Activated gamma-delta T cell (primary cell): ENCODE results near the gene TCN1.
"Not testable (repeated sequence)": the region's sequence is repeated elsewhere in the genome, so short reads cannot be mapped to it uniquely, and the experiment has no call there.

ENCODE experiments used
- DNase-seq: peaks from one replicate; lab custom pipeline; 2025; lab: John Stamatoyannopoulos, UW

Gene TCN1

DNA sequence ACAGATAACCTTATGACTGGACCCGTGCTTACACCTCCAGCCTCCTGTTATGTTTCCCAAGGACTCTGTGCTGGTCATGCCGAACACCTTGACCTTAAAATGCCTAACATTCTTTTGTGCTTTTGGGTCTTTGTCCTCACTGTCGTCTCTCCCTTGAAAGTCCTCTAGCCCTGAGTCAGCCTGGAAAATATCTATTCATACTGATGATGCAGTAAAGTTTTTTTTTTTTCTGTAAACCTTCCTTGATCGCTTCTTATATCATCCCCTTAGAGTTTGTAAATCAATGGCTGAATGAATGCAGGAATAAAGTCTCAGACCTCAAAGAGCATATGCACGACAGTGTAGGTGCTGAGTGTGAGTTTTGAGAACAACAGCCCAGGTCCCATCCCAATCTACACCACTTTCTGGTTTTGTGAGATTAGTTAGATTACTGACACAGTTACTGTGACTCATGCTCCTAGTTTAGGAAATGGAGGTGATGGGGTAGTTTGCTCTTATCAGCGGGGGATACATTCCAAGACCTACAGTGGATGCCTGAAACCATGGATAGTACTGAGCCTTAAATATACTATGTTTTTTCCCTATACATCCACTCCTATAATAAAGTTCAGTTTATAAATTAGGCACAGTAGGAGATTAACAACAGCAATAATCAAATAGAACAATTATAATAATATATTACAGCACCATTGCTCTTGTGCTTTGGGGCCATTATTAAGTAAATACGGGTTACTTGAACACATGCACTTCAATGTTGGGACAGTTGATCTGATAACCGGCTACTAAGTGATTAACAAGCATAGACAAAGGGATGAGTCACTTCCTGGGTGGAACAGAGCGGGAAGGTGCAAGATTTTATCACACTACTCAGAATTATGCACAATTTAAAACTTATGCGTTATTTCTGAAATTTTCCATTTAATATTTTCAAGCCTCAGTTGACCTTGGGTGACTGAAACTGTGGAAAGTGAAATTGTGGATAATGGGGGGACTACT is 8.6 kb downstream of the TCN1 start:
- no peak for DNase-seq

DNA sequence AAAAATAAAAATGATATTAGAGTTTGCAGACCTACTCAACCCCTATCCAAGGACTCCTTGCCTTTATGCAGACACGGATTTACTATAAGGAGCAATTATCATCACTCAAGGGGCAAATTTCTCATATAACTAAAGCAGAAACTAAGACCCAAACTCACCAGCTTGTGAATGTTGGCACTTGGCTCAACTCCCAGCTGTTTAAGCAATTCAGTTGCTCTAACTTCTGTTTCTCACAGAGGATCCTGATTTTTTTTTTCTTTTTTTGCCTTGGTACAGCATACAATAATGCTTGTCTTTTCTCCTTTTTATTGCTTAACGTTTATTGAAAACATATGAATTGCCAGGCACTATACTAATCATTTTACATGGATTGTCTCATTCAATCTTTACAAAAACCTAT is 11.4 kb downstream of the TCN1 start:
- no peak for DNase-seq

DNA sequence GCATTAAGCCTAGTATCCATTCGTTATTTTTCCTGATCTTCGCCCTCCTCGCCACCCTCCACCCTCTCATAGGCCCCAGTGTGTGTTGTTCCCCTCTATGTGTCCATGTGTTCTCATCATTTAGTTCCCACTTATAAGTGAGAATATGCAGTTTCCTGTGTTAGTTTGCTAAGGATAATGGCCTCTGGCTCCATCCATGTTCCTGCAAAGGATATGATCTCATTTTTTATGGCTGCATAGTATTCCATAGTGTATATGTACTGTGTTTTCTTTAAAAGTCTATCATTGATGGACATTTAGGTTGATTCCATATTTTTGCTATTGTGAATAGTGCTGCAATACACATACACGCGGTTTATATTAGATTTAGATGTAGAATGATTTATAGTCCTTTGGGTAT is 14.9 kb downstream of the TCN1 start:
- not testable (repeated sequence) for DNase-seq

GRCh38 chr11:59849551-59849950 is 16.7 kb downstream of the TCN1 start:
- not testable (repeated sequence) for DNase-seq

GRCh38 chr11:59849129-59849528 is 17.2 kb downstream of the TCN1 start:
- no peak for DNase-seq

- DNase-seq, result not testable (repeated sequence)
Measured at GRCh38 chr11:59848439-59848838, 17.8 kb downstream of the TCN1 start.

GRCh38 chr11:59847626-59848025 is 18.7 kb downstream of the TCN1 start:
- DNase-seq, result no peak

- DNase-seq, result no peak
Measured at GRCh38 chr11:59846556-59846955, 19.7 kb downstream of the TCN1 start.

DNA sequence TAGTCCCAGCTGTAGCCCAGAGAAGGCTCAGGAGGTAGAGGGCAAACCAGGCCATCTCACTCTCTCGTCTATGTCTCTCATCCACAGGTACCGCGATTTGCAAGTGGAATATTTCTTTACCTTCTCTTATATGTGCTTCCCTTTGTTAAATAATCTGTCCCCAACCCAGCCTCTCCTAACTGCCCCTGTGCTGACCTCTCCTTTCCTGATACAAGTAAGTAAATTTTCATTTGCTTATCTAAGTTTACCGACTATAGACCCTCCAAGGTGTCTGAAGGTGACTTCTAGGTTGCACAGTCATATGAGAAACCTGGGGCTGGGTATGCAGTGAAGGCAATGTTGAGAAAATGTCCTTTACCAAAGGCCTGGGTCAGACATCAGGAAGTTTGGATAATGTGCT is 20.9 kb downstream of the TCN1 start, which contains the start of gene CBLIF:
CBLIF (minus strand) TSS at position 101 of the 400 bp plus-strand sequence; CDS start at position 55, 46 bp downstream.
- DNase-seq, result no peak

DNA sequence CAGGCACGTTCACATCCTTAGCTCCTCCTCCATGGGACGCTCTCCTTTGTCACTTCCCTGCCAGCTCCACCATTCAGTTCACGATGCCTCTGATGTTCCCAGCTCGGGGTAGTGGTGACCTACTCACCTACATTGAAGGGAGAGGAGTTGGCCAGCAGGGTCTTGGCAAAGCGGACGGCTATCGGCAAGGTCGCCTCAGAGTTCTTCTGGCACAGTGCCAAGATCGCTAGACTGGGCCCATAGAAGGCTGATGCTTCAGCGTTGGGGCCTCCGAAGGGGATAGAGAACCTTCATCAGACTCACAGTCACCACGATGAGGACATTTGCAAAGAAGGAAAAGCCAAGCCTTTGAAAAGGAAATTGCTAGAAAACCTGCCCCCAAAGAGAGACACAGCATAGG is 24.0 kb downstream of the TCN1 start:
- DNase-seq, result no peak

- no peak for DNase-seq
Measured at GRCh38 chr11:59841514-59841913, 24.8 kb downstream of the TCN1 start.

- DNase-seq, result no peak
Measured at GRCh38 chr11:59839615-59840014, 26.7 kb downstream of the TCN1 start.

DNA sequence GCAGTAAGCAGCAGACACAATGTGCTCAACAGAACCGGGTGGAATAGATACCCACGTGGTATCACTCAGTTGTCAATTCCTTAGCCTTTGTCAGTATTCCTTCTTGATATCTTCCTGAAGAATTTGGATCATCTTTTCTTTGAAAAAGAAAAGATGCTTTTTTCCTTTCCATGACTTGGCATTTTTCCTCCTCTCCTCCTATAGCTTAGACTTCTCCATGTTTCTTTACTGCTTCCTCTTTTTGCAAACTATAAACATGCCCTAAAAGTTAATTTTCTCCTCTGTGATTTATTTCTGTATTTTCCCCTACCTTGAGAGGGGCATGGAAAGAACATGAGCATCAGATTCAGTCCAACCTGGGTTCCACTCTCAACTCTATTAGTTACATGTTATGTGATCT is 32.7 kb downstream of the TCN1 start:
- no peak for DNase-seq

DNA sequence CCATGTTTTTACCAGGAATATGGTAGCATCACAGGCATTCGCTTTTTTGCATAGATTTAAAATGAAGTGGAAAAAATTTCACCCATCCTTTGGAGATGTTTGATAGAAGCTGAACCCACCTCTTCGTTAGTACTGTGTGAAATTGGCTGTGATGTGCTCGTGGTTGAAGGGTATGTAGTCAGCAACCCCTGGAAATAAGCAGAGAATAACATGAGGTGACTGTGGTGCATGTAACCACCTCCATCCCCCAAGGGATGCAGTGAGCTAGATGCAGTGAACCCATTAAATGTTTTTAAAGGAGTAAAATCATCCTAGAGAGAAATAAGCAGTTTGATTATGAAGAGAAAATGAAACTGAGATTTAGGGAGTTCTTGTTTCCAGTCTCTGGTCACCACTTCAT is 36.9 kb downstream of the TCN1 start:
- no peak for DNase-seq

DNA sequence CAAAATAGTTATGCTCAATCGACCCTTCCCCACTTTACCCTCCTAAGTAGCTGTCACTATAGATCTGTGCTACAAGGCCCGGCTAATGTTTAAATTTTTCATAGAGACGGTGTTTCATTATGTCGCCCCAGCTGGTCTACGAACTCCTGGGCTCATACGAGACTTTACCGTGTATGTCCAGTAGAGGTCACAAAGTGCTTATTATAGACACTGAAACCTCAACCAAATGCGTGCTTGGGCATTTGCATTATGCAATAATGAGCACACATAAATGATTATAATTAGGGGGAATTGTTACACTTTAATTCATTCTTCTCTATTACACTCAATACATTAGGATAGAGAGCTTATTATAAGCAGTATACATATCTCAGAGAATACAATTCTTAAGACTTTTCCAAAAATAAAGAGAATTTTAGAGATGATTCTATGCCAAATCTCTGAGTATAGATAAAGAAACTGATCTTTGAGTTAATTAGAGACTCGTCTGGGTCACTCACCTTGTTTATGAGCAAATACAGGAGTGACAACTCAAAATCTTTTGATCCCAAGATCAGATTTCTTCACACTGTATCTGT is 43.2 kb downstream of the TCN1 start:
- no peak for DNase-seq

GRCh38 chr11:59818572-59818971 is 47.7 kb downstream of the TCN1 start:
- DNase-seq, result no peak

- not testable (repeated sequence) for DNase-seq
Measured at GRCh38 chr11:59816434-59816833, 49.9 kb downstream of the TCN1 start.

DNA sequence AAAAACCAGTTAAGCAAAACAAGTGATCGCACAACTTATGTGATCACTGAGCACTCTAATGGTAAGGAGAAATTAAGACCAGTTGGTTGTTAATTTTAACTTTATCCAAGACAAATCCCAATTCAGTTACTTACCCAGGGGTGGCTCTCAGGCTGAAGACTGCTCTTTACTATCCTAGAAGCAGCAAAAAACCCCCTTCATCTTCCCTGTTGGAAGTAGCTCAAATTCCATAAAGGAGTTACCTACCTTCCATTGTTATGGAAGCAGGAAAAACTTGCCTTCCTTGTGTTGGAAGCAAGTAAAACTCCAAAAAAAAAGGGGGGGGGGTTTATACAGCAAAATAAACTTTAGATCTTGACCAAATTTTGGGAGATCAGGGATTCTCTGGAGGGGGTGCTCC is 50.5 kb downstream of the TCN1 start:
- DNase-seq, result no peak

- DNase-seq, result no peak
Measured at GRCh38 chr11:59814021-59814420, 52.3 kb downstream of the TCN1 start.

- no peak for DNase-seq
Measured at GRCh38 chr11:59813364-59813763, 52.9 kb downstream of the TCN1 start.

DNA sequence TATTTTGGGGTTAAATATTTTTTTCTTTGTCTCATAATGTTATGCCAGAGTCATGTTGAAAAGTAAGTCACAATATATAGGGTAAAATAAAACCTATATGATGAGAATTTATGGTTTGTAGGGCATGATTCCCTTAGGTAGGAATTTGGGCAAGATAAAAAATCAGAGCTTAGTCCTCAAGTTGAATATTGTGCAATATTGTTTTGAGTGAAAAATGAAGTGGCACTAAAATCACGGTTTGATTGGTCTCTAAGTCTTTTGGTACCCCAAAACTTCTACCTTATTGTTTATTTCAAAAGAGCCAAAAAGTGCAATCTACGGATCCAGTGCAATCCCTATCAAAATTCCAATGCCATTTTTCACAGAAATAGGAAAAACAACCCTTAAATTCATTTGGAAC is 54.1 kb downstream of the TCN1 start:
- DNase-seq, result no peak

DNA sequence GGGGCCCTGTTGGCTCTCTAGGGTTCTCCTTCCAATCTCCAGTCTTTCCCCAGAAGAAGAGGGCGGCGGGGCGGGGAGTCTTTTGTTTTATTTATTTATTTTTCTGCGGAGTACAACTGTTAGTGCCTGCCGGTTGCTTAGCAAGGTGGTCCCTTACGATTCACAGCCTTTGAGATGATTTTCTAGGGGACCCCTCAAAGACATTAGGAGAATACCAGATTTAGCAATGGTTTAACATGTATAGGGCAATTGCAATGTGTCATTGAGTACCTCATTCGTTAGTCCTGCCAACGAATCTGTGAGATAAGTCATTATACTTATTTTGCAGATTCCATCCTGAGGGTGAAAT is 55.4 kb downstream of the TCN1 start:
- no peak for DNase-seq

DNA sequence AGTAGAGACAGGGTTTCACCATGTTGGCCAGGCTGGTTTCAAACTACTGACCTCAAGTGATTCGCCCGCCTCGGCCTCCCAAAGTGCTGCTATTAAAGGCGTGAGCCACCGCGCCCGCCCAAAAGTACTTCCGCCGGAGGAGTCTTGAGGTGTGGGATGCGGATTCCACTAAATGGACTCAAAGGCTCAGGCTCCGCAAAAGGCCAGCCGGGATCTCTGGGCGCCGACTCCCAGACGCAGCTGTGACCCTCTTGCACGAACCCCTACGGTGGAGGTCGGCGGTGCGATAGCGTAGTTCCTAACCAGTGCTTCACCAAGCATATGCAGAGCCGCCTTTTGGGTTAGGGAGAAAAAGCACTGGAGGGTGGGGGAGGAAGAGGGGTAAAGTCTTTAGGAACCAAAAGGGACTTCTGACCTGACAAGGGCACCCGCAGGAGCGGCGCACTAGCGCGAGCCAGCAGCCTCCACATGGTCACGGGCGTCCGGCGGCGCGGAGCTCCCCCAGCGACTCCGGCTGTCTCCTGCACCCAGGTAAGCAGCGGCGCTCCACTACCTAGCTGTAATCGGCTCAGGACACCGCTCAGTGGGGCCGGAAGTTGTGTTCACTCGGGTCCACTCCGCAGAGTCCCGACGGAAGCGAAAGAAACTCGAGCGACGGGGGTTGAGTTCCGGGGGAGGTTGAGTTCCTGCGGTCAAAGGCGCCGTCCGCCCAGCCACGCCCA is 55.9 kb downstream of the TCN1 start, which contains the start of gene MRPL16:
MRPL16 (minus strand) TSS at position 590 of the 722 bp plus-strand sequence; CDS start at position 470, 120 bp downstream.
- DNase-seq, result peak; percentile 56
